Measurements from ENCODE around the gene TNNI3K. TPM values are rescaled to one million over a fixed set of nuclear protein-coding genes. Genes with fewer than 3 reads are reported as not detected.

Gene TNNI3K
- polyA plus RNA-seq, 1 donor (not counting 4 experiments of a cell fraction or from before 2014, with no cell fraction given) = 0.41 TPM

GRCh38 chr1:74436078-74436477 lies 200.9 kb downstream of the TNNI3K start:
- TF ChIP-seq EZH2 (IDR thresholded peaks at IDR 0.05; ENCODE audit: low read length) = no peak
- TF ChIP-seq CTCF (optimal IDR thresholded peaks at IDR 0.05 in 1 of 3, IDR thresholded peaks at IDR 0.05 in 1 of 3, conservative IDR thresholded peaks at IDR 0.05 in 1 of 3; ENCODE audit: extremely low read depth in 1 of 3, insufficient read depth in 2 of 3, low read length in 3 of 3) = no peak
- H3K36me3 ChIP-seq (ENCODE audit: control insufficient read depth in 2 of 2, extremely low read depth in 1 of 2, insufficient read depth in 2 of 2, low read length in 2 of 2) = no peaks in the 10 kb centered on the region
- no peaks in the 10 kb centered on the region for H4K20me1 ChIP-seq (ENCODE audit: control insufficient read depth, extremely low read depth, insufficient read depth, low read length)
- no peak overlapping the region for H3K27ac ChIP-seq (ENCODE audit: control insufficient read depth, insufficient read depth, low read length)
- H3K27me3 ChIP-seq (ENCODE audit: control insufficient read depth, extremely low read depth, insufficient read depth, low read length) = no peaks in the 10 kb centered on the region
- no peak overlapping the region for H3K4me3 ChIP-seq (ENCODE audit: control insufficient read depth in 2 of 3, extremely low read depth in 1 of 3, insufficient read depth in 2 of 3, low read depth in 1 of 3, low read length in 3 of 3)
- DNase-seq (ENCODE audit: low read depth, low spot score) = no peak
- H3K4me1 ChIP-seq (ENCODE audit: control insufficient read depth, extremely low read depth, insufficient read depth, low read length) = no peaks in the 10 kb centered on the region
- dilution Hi-C loops (cut with MboI; ENCODE audit: extremely low pct_ligation_motif_present, low sequenced_read_pairs) = no loop called here
- no peak overlapping the region for H2AFZ ChIP-seq (ENCODE audit: control insufficient read depth, low read length)
- H3K4me2 ChIP-seq (ENCODE audit: control insufficient read depth, extremely low read depth, insufficient read depth, low read depth, low read length) = no peak overlapping the region
- no peaks in the 10 kb centered on the region for H3K79me2 ChIP-seq (ENCODE audit: control insufficient read depth, insufficient read depth, low read length)
- no peaks in the 10 kb centered on the region for H3K9me3 ChIP-seq (ENCODE audit: control insufficient read depth, low read depth, low read length)
- no peaks in the 10 kb centered on the region for H3K9me1 ChIP-seq (ENCODE audit: control insufficient read depth, extremely low read depth, insufficient read depth, low read length)
- no peak overlapping the region for H3K9ac ChIP-seq (ENCODE audit: control insufficient read depth, extremely low read depth, insufficient read depth, low read length)
- no peak for FAIRE-seq

GRCh38 chr1:74437035-74437434 lies 201.8 kb downstream of the TNNI3K start:
- H3K4me1 ChIP-seq (ENCODE audit: control insufficient read depth, extremely low read depth, insufficient read depth, low read length) = no peaks in the 10 kb centered on the region
- no peaks in the 10 kb centered on the region for H3K79me2 ChIP-seq (ENCODE audit: control insufficient read depth, insufficient read depth, low read length)
- no peak overlapping the region for H3K4me3 ChIP-seq (ENCODE audit: control insufficient read depth in 2 of 3, extremely low read depth in 1 of 3, insufficient read depth in 2 of 3, low read depth in 1 of 3, low read length in 3 of 3)
- H3K4me2 ChIP-seq (ENCODE audit: control insufficient read depth, extremely low read depth, insufficient read depth, low read depth, low read length) = no peak overlapping the region
- TF ChIP-seq EZH2 (IDR thresholded peaks at IDR 0.05; ENCODE audit: low read length) = no peak
- no peak for TF ChIP-seq CTCF (optimal IDR thresholded peaks at IDR 0.05 in 1 of 3, IDR thresholded peaks at IDR 0.05 in 1 of 3, conservative IDR thresholded peaks at IDR 0.05 in 1 of 3; ENCODE audit: extremely low read depth in 1 of 3, insufficient read depth in 2 of 3, low read length in 3 of 3)
- no peak for FAIRE-seq
- no peaks in the 10 kb centered on the region for H3K27me3 ChIP-seq (ENCODE audit: control insufficient read depth, extremely low read depth, insufficient read depth, low read length)
- H3K36me3 ChIP-seq (ENCODE audit: control insufficient read depth in 2 of 2, extremely low read depth in 1 of 2, insufficient read depth in 2 of 2, low read length in 2 of 2) = no peaks in the 10 kb centered on the region
- no peak overlapping the region for H2AFZ ChIP-seq (ENCODE audit: control insufficient read depth, low read length)
- no peak for DNase-seq (ENCODE audit: low read depth, low spot score)
- no peak overlapping the region for H3K27ac ChIP-seq (ENCODE audit: control insufficient read depth, insufficient read depth, low read length)
- dilution Hi-C loops (cut with MboI; ENCODE audit: extremely low pct_ligation_motif_present, low sequenced_read_pairs) = no loop called here
- no peaks in the 10 kb centered on the region for H3K9me3 ChIP-seq (ENCODE audit: control insufficient read depth, low read depth, low read length)
- no peak overlapping the region for H3K9ac ChIP-seq (ENCODE audit: control insufficient read depth, extremely low read depth, insufficient read depth, low read length)
- H4K20me1 ChIP-seq (ENCODE audit: control insufficient read depth, extremely low read depth, insufficient read depth, low read length) = no peaks in the 10 kb centered on the region
- no peaks in the 10 kb centered on the region for H3K9me1 ChIP-seq (ENCODE audit: control insufficient read depth, extremely low read depth, insufficient read depth, low read length)
